Hepatic stellate cell (primary cell): Measurements from ENCODE around the gene IMMT.

ENCODE experiments used
- DNase-seq: peaks from one replicate; pipeline ENCODE4 v3.0.0; 2011; ENCODE audit warnings: low spot score

The IMMT gene

DNA sequence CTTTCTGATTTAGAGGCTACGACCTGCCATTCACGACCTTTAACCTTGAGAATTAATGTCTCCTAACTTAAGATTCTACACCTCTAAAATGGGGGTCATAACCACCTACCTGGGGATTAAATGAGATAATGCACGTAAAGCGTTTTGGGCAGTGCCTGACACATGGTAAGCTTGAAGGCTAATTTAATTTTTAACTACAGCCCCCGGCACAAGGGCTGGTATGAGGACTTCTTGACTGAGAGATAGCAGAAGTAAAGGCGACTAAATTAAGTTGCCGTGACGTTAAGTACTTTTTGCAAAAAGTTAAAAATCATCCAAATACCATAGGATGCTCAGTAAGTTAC lies 4.5 kb upstream of the IMMT start:
- no peak for DNase-seq

DNA sequence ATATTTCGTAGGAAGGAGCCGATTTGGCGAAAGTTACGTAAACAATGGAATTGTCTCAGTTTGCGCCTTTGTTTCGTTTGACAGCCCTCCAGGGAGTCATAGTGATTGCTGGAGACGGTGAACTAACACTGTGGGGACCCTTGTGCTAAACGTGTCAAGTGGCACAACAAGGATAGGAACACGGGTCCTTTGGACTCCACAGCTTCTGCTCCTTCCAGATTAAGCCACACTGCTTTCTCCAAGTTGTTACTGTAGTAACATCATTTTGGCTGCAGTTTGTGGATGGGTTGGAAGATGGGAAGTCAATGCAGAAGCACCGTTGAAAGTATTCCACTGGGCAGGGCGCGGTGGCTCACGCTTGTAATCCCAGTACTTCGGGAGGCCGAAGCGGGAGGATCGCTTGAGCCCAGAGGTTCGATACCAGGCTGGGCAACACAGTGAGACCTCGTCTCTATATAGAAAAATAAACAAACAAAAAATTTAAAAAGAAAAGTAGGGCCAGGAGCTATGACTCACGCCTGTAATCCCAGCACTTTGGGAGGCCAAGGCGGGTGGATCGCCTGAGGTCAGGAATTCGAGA lies 636 bp upstream of the IMMT start:
- DNase-seq: no peak

DNA sequence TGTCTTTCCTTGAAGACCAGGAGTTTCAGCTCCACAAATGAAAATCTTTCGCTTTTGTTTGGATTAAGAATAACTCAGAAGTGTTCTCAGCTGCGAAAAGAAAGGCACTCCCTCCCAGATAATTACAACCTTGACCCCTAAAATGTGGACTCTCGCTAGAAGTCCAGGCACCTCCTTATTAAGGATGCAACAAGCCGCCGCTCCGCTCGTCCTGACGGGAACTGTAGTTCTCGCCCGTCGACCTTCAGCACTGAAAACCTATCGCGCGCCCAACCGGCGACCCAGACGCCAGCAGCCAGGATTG lies 559 bp downstream of the IMMT start:
- DNase-seq: no peak

DNA sequence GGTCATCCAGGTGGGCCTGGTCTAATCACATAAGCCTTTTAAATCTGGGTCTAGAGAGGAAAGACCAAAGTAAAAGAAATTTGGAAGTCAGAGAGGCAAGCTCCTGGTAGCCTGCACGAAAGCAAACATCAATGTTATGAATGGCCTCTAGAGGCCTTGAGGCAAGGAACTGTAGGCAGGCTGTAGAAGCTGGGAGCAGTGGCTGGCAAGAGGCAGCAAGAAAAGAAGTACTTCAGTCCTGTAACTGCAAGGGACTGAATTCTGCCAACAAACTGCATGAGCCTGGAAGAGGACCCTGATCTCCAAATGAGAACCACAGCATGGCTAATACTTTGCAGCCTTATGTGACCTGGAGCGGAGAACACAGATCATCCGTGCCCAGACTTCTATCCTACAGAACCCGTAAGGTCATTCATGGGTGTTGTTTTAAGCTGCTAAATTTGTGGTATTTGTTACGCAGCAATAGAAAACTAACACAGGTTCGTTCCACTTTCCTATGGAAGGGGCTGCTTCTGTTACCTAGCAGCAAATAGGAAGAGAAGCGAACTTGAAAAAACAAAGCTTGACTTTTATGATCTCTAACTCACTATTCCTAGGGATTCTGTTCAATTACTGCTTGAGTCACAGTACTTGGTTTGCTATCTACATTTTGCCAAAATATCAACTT lies 1.2 kb downstream of the IMMT start:
- DNase-seq: no peak

DNA sequence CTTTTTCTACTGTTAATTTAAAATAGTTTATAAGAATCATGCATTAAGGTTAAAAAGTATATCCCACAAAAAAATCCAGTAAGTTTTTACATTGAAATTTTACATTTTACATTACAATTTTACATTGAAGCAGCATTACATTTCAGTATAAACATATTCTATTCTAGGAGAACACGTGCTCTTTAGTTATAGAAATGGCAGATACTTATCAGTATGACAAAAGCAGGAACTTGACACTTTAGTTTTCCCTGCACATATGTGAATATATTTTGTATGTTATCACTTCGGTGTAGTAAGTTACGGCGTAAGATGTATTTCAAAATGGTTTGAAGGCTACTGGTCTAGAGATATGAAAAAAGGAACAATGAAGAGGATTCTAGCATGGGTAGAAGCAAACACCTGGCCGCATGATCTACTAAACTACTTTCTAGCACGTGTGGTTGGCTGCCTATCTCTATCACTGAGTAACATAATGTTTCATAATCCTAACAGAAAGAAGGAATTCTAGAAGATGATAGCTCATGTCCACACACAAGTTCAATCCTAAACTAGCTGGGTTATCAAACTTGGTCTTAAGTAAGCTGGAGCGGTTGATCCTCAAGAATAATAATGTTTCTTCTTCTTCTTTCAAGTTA lies 5.4 kb downstream of the IMMT start:
- DNase-seq: no peak

DNA sequence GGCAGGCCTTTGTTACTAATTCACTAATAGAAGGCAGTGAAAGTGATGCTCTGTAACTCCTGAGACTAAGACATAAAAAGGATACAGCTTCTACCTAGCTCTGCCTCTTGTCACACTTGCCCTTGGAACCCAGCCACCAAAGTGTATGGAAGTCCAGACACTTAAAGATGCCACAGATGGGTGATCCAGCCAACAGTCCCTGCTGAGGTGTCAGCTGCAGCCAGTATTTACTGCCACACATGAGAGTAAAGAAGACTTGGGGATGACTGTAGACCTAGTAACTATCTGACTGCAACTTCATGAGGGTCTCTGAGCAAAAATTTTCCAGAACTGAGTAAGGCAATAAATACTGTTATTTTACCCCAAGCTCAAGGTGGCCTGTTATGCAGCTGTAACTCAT lies 8.8 kb downstream of the IMMT start:
- DNase-seq: no peak

DNA sequence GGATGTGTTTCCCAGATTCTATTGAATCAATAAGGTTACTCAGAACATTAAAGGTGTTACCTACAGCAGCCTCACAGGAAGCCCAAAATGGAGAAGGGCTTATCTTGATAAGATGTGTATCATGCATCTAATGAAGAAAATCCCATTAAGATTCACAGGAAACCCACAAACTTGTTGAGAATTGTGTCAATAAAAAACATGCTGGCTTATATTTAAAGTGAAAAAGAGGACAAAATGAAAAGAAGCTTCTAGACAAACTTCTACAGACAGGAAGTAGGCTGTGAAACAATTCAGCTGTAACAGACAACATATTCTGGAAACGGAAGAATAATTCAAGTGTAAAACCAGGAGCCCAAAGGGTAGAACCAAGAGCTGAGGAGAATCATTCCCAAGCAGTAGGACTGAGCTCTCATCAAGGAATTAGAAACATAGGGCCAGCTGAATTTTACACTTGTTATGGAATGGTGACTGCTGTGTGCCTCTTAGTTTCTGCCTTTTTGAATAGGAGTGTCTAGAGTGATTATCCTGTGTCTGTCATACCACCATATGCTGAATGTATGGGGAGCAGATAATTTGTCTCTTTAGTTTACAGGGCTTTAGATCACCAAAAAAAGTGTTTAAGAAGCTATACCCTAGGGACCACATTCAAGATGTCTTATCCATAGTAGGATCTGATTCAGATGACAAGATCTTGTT lies 9.6 kb downstream of the IMMT start:
- DNase-seq: no peak

DNA sequence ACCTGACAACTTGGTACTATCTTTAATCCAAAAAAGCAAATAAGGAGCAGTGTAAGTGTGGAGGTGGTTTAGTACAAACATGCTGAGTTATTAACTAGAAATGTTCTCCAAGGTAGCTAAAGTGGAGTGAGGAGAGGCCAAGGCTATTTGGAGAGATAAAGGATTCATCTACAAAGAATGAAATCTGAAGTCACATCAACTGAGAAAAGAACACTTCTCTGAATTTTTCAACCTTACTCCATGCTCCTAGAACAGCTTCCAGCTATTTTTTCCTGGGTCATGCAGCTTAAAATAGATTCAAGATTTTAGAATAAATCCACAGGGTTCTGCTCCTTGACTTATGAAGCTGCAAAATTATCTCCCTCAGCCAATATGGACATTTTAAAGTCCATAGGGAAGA lies 18.7 kb downstream of the IMMT start:
- DNase-seq: no peak

DNA sequence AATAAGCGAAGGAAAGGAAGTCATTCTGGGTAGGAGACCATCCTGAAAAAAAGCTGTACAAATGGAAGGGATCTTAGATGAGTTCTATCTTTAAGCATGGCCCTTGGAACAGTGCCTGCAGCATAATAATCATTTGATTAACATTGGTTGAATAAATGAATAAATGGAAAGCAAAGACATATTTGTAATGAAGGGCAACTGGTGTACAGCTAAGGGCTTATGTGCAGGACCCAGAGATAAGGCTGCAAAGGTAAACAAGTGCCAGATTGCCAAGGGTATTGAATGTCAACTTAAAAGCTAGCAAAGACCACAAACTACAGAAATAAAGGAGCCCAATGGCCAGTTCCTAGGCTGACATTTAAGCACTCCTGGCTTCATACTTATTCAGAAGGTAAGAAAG lies 19.4 kb downstream of the IMMT start:
- no peak for DNase-seq

DNA sequence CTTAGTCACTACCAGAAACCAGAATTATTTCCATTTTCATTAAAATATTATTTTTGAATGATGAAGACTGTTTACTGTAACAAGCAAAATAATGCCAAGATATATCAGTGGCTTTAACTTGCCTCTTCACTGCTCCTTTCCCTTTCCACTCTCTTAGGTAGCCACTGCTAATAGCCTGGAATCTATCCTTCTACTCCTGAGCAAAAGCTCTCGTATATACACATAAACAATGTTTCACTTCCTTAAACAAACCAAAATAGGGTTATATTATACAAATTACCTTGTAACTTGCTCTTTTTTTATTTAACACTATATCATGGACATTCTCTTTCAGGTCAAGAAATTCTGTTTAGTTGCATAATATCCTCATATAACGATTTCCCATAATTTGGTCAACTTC lies 20.8 kb downstream of the IMMT start:
- no peak for DNase-seq

DNA sequence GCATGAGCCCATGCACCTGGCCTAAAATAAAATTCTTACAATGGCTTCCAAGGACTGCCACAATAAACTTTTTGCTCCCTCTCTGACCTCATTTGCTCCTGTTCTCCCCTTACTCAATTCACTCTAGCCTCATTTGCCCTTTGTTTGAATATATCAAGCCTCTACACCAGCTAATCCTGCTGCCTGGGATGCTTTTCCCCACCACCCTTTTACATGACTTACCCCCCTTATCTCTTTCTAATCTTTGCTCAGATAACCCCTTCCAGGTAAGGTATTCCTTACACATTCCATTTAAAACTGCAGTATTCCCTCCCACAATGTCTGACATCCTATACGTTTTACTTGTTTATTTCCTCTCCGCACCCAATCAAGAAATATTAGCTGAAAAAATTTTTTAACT lies 22.7 kb downstream of the IMMT start:
- DNase-seq: no peak

DNA sequence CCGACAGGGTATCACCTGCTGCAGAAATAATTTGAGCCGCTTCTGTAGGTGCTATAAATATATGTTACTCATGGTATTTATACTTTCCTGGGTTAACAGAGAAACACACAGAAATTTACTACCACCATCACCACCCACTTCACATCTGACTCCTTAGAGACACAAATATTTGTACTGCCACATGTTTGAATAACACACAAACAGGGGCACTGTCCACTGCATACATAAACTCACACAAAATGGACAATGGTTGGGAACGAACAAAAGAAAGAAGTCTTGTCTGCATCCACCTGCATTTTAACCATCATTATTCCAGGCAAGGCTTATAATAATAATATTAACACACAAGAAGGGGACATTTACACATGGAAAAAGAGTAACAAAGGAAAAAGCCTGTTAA lies 24.0 kb downstream of the IMMT start:
- no peak for DNase-seq

DNA sequence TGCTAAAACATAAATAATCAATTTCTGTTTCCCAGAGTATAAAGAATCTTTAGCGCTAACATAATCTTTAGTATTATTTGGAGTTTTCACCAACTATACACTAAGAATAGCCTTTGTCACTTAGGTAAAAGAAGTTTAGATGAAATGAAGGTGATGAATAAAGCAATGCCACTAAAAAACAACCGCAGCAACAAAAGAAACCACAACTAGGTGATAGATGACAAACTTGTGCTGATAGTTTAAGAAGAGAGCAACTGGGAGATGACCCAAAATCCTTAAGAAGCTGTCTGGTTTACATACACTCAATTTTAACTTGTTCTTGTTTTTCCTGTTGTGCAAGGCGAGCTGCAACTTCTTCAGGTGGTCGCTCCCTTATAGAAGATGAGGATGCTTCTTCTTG lies 24.8 kb downstream of the IMMT start:
- DNase-seq: no peak

DNA sequence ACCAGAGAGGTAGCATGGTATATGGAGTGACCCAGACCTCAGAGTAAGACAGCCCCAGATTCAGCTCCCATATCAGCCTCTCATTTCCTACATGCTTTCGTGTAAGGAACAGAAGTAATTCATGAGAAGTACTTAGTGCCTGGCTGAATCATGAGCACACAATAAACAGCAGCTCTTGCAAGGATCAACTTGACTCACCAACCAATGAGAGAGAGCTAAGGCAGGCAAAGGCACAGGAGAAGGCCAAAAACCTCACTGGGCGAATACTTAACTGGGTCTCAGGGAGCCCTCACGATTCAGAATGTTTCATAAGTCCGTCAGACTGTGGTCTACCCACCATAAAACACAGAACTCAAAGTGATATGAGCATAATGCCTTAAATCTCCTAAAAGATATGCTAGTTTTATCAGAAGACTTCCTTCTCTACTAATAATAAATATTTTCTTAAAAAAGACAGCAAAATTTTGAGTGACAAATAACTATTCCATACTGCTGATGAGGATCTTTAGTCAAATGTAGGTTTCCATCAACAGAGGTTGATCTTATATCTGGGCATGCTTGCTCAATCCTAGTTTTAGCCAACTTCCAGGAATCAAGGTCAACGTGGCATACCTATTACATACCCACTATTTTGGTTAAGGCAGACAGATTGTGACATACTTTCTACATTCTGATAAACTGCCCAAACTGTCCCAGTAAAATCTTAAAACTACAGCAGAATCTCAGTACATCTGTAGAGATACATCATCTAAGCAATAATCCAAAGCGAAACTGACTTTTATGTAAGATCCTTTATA lies 34.9 kb downstream of the IMMT start:
- no peak for DNase-seq

DNA sequence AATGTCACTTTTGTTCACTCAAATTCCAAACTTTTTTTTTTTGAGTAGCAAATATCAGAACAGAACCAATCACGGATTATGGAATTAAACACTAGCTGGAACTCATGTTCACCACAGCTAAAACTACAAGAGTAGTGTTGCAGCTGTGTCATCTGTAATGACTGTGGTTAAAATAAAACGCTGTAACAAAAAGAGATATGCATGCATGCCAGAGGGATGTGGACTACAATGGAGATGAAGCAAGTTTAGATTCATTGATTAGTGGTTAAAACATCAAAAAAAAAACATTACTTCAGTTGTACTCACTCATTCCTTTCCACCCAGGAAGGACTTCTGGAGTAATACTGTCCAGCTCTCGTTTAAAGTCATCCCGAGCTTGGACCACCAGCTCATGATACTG lies 37.0 kb downstream of the IMMT start:
- DNase-seq: no peak

DNA sequence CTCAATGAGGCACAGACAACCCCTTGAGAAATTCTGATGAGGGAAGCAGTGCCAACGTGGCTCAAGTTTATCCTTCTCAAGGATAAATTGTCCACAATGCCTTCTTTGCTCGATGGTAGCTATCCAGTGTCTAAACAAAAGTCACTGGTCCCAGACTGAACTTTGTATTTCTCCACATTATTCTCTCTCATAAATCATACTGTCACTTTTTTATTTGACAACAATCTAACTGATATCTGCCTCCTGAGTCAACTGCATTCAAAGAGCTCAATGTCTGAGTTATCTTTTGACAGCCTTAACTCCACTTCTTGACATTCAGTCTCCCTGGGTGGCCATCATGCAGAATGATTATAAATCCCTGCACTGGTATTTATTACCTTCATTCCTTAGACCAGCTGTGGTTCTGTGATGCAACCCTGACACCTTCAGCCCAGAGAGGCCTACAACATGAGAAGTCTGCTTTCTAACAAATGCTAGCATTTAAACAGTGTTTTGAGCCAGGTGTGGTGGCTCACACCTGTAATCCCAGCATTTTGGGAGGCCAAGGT lies 38.2 kb downstream of the IMMT start:
- DNase-seq: no peak

DNA sequence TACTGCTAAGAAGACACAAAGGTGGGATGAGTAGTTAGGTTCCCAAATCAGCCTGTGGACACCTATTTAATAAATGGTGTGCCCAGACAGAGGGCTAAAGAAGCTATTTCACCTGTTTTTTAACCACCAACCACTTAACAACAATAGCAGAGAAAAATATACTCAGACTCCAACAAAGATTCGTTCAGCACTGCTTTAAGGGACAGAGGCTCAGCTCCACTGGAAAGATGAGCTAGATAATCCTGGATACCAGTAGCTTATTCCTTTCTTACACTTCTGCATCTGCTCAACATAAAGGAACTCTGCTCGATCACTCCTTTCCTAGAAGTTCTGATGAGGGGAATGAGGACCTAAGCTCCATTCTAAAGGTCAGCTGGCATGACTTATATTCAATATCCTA lies 44.8 kb downstream of the IMMT start:
- no peak for DNase-seq

DNA sequence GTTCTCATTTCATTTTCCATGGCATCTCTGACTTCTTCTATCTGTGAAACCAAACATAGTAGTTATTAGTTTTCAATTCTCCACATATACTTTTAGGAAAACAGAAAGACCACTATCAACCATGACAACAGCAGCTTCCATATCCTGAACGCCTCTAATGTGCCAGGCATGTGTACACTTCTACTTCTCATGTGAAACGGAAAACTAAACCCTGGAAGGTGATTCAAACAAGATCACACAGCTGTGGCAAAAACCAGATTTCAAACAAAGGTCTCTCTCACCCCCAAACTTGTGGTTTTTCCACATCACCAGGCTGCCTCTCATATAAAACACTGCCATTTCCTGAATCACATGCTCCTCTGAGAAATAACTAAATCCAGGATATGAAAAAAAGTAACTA lies 47.5 kb downstream of the IMMT start:
- DNase-seq: no peak

DNA sequence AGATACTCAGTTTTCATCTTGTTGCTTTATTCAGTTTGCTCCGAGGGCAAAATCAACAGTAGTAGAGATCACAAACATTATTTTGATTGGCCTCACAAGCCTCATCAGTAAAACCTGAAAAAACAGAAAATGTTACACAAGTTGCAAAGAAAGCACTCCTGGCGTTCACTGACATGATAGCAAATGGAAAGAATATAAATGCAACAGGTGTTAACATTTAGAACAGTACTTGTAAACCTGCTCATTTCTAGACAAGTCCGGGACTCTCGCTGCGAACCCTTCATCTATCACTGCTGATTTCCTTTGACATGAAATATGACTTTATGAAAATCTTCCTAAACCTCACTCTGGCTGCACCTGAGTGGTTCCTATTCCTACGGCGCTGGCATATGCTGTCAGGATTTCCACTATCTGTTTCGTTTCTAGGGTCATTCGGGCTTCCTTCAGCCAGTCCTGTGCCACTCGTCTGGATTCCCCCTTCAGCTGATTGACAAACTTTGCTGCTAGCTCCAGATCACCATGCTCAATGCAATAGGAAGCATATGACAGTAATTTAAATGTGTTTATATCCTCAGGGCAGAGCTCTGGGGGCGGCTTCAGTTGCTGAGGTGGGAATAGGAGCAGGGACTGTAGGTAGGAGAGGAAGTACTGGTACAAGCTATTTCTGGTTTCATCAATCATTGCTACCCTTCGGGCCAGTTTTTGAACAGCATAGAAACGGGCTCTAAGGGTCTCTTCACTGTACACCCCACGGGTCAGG lies 51.2 kb downstream of the IMMT start:
- no peak for DNase-seq

DNA sequence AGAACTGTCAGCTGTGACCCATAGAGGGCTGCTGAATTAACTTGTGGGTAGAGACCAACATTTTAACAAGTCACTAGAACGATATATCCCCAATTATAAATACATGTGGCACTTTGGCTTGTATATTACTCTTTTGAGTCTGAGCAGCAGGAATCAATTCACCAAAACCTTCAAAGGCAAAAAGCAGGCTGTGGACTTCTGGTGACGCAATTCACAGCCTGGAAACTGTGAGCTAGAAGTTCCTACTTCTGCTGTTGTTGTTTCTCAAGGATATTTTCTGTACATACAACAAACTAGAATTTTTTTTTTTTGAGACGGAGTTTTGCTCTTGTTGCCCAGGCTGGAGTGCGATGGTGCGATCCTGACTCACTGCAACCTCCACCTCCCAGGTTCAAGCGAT lies 52.0 kb downstream of the IMMT start:
- no peak for DNase-seq

DNA sequence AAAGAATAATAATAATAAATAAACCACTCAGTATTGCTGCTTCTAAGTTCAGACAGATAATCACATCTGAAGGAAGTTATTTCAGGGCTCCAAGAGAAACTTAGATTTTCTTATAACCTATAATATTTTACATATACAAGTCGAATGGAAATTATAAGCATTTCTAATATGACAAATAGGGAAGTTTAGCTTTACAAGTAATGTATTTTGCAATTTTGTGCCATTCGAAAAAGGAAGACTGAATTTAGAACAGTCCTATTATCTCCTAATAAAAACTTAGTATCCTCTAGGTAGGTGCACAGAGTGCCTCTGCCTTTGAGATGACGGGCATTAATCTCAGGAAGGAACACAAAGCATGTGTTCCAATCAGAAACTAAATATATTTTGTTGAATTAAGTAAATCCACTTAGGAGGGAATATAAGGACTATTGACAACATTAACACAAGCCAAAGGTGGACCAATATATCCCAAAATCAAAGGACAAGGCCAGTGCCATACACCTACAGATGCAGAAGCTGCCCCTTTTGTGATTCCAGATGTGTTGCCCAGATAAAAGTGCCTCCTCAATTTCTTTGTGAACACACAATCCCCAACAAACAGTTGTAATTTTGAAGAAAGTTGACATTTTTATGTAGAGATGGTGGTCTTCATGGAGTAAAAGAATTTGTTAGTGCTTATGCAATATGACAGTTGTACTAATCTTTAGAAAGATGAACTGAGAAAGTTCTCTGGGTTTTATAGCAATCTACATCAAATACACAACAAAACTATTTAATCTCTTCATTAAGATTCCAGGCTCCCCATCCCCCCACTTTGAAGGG lies 52.6 kb downstream of the IMMT start:
- DNase-seq: no peak
